Measurements from ENCODE around the gene MFAP5. TPM values are rescaled to one million over a fixed set of nuclear protein-coding genes. Genes with fewer than 3 reads are reported as not detected.

MFAP5 gene
- total and polyA plus RNA-seq, 10 of the 15 experiments (the other 5 are each of a cell fraction or from before 2014, with no cell fraction given), result 0.06 to 0.14 (median 0.12) TPM; not detected in 7

DNA sequence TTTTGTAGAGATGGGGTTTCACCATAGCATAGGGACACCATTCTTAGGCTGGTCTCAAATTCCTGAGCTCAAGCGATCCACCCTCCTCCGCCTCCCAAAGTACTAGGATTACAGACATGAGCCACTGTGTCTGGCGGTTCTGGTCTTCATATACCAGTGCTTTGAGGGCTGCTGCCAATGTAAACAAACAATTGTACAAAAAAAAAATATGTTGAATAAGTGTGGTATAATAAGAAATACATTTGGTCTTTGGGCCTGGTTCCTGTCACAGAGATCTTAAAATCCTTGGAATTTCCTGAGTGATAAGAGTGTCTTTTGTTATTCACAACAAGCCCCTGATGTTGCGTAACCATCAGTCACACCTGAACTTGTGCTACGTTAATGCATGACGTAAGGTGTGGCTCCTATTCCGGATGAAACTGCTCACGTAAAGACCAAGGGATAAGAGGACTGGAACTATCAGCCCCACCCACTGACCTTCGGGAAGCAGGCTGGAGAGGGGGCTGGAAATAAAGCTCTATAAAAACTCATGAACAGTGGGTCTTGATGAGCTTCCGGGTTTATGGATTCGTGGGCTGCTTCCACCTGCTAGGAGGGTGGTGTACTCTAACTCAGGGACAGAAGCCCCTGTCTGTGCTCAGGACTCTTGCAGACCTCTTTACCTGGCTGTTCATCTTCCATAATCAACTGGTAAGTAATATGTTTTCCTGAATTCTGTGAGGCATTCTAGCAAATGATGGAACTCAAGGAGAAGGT is 18.7 kb upstream of the MFAP5 start (continued):
- TF ChIP-seq JUND (IDR thresholded peaks at IDR 0.05; ENCODE audit: low read depth, low read length) (no peak), MEF2B (IDR thresholded peaks at IDR 0.05; ENCODE audit: partially characterized antibody, poor library complexity, severe bottlenecking) (no peak), ATF7 (IDR thresholded peaks at IDR 0.05; ENCODE audit: low read depth) (no peak), LARP7 (IDR thresholded peaks at IDR 0.05) (no peak), SMARCA5 (IDR thresholded peaks at IDR 0.05) (no peak)
- TF ChIP-seq, protein P1, sequence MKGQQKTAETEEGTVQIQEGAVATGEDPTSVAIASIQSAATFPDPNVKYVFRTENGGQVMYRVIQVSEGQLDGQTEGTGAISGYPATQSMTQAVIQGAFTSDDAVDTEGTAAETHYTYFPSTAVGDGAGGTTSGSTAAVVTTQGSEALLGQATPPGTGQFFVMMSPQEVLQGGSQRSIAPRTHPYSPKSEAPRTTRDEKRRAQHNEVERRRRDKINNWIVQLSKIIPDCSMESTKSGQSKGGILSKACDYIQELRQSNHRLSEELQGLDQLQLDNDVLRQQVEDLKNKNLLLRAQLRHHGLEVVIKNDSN (IDR thresholded peaks at IDR 0.05; ENCODE audit: borderline replicate concordance, extremely low read length, insufficient read depth, low read depth, low read length), result no peak
- TF ChIP-seq, protein P2, sequence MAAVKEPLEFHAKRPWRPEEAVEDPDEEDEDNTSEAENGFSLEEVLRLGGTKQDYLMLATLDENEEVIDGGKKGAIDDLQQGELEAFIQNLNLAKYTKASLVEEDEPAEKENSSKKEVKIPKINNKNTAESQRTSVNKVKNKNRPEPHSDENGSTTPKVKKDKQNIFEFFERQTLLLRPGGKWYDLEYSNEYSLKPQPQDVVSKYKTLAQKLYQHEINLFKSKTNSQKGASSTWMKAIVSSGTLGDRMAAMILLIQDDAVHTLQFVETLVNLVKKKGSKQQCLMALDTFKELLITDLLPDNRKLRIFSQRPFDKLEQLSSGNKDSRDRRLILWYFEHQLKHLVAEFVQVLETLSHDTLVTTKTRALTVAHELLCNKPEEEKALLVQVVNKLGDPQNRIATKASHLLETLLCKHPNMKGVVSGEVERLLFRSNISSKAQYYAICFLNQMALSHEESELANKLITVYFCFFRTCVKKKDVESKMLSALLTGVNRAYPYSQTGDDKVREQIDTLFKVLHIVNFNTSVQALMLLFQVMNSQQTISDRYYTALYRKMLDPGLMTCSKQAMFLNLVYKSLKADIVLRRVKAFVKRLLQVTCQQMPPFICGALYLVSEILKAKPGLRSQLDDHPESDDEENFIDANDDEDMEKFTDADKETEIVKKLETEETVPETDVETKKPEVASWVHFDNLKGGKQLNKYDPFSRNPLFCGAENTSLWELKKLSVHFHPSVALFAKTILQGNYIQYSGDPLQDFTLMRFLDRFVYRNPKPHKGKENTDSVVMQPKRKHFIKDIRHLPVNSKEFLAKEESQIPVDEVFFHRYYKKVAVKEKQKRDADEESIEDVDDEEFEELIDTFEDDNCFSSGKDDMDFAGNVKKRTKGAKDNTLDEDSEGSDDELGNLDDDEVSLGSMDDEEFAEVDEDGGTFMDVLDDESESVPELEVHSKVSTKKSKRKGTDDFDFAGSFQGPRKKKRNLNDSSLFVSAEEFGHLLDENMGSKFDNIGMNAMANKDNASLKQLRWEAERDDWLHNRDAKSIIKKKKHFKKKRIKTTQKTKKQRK (IDR thresholded peaks at IDR 0.05; ENCODE audit: low read depth, low read length), result no peak
